Colonic mucosa (tissue), 4 donors: ENCODE data around the gene TRIM37. TPM values are rescaled to one million over a fixed set of nuclear protein-coding genes. Genes with fewer than 3 reads are reported as not detected.
A peak's percentile ranks its signal among the peaks of the same experiment; 100 is the strongest.
"Not testable (repeated sequence)": the region's sequence is repeated elsewhere in the genome, so short reads cannot be mapped to it uniquely, and the experiment has no call there.

Experiments used
- DNase-seq: peaks from one replicate; pipeline ENCODE4 v3.0.0-alpha.2; 2020
- H3K27ac ChIP-seq: fragments of 200-600 bp; one replicate; pipeline ENCODE4 v1.8.0; 2021
- H3K27me3 ChIP-seq: fragments of 200-600 bp; one replicate; pipeline ENCODE4 v1.8.0; 2021
- H3K36me3 ChIP-seq: fragments of 200-600 bp; one replicate; pipeline ENCODE4 v1.8.0; 2021
- H3K4me1 ChIP-seq: fragments of 200-600 bp; one replicate; pipeline ENCODE4 v1.8.0; 2021; ENCODE audit warnings: mild to moderate bottlenecking
- H3K4me3 ChIP-seq: fragments of 200-600 bp; one replicate; pipeline ENCODE4 v1.8.0; 2021
- H3K9ac ChIP-seq, 2 donors: one replicate each; pipeline ENCODE4 v1.7.0; 2013; ENCODE audit warnings: control low read depth in 2 of 2, low read depth in 2 of 2, low read length in 2 of 2
- H3K9me3 ChIP-seq: fragments of 200-600 bp; one replicate; pipeline ENCODE4 v1.8.0; 2021
- intact Hi-C: fragments of 100-400 bp; cut with DNase I; formaldehyde crosslinking; loops from one replicate; pipeline ENCODE4 v1.14.1; 2022
- total RNA-seq, 2 donors: library from RNA; stranded (reverse); fragmentation: NEBNext Ultra II Directional in 1 of 2; extraction: Animal tissue kit (Norgen Biotek cat#: 25700) in 1 of 2; gene quantifications; one replicate each; pipeline ENCODE4 v1.2.1, GENCODE V29; 2021
- TF ChIP-seq, protein P1 (sequence below): fragments of 200-600 bp; IDR thresholded peaks from one replicate; pipeline ENCODE4 v1.8.0; 2022; ENCODE audit warnings: antibody characterized with exemption, mild to moderate bottlenecking
- donor health status: healthy.
- donor health status: DM: no; HTN: no; CAD: no.
- donor health status: DM: no; HTN: no; CAD: no.

TRIM37 gene
- total RNA-seq, 2 donors from 2014 or later = 17.2 to 24.1 TPM

DNA sequence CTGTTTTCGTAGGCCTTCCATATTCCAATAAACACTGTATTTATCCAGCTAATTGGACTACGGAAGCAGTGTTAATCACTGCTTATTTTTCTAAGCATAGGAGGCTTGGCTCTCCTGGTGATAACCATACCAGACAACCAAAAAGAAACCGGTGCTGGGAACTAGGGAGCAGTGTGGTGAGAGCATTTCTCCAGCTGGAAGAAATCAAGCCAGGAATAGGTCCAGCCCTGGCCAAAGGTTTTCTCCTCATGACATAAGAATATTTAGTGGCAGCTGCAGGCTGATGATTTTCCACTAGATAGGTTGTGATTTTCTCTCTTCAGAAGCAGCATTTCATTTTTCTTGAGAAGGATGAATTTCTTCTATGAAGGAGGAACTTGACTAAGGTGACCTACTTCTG lies 141.5 kb downstream of the TRIM37 start:
- Histone ChIP-seq H3K9me3 (no peaks in the 10 kb centered on the region), H3K36me3 (no peaks in the 10 kb centered on the region), H3K4me3 (no peak overlapping the region), H3K9ac (no peak overlapping the region), H3K27ac (no peak overlapping the region), H3K27me3 (no peaks in the 10 kb centered on the region), H3K4me1 (no peaks in the 10 kb centered on the region)
- TF ChIP-seq, protein P1, sequence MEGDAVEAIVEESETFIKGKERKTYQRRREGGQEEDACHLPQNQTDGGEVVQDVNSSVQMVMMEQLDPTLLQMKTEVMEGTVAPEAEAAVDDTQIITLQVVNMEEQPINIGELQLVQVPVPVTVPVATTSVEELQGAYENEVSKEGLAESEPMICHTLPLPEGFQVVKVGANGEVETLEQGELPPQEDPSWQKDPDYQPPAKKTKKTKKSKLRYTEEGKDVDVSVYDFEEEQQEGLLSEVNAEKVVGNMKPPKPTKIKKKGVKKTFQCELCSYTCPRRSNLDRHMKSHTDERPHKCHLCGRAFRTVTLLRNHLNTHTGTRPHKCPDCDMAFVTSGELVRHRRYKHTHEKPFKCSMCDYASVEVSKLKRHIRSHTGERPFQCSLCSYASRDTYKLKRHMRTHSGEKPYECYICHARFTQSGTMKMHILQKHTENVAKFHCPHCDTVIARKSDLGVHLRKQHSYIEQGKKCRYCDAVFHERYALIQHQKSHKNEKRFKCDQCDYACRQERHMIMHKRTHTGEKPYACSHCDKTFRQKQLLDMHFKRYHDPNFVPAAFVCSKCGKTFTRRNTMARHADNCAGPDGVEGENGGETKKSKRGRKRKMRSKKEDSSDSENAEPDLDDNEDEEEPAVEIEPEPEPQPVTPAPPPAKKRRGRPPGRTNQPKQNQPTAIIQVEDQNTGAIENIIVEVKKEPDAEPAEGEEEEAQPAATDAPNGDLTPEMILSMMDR = no peak
- no peak for DNase-seq
- intact Hi-C loops = no loop called here

DNA sequence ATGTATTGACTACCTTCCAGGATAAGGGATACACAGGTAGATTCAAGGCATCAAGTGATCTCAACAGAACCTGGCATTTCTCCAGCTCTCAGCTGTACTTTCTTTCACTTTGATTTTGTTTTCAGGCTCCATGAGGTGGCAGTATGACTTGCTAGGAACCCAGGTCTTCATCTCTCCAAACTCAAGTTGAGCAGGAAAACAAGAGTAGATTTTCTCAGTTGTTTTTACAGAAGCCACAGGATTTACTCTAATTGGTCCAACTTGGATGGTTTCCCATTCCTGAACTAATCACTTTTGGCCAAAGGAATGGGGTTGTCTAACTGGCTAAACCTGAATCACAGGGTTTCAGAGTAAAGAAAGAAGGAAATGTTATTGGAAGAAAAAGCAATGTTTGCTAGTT lies 146.6 kb downstream of the TRIM37 start:
- intact Hi-C loops = no loop called here
- no peak overlapping the region for H3K27ac ChIP-seq
- no peak overlapping the region for H3K9ac ChIP-seq
- H3K36me3 ChIP-seq = no peaks in the 10 kb centered on the region
- DNase-seq = peak; percentile 17
- H3K4me3 ChIP-seq = no peak overlapping the region
- TF ChIP-seq, protein P1 = no peak
- H3K4me1 ChIP-seq = no peaks in the 10 kb centered on the region
- H3K9me3 ChIP-seq = no peaks in the 10 kb centered on the region
- H3K27me3 ChIP-seq = no peaks in the 10 kb centered on the region

DNA sequence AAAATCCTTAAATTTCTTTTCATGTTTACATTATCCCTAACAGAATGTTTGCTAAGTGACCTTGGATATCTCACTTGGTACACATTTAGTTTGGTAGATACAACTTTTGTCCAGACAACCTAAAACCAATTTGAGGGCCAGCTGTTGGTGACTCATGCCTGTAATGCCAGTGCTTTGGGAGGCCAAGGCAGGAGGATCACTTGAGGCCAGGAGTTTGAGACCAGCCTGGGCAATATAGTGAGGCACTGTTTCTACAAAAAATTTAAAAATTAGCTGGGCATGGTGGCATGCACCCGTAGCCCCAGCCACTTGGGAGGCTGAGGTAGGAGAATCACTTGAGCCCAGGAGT lies 149.0 kb downstream of the TRIM37 start:
- H3K9me3 ChIP-seq, H3K4me3 ChIP-seq, H3K4me1 ChIP-seq, DNase-seq, H3K9ac ChIP-seq, intact Hi-C loops, H3K36me3 ChIP-seq, H3K27me3 ChIP-seq, H3K27ac ChIP-seq: not testable (repeated sequence)

DNA sequence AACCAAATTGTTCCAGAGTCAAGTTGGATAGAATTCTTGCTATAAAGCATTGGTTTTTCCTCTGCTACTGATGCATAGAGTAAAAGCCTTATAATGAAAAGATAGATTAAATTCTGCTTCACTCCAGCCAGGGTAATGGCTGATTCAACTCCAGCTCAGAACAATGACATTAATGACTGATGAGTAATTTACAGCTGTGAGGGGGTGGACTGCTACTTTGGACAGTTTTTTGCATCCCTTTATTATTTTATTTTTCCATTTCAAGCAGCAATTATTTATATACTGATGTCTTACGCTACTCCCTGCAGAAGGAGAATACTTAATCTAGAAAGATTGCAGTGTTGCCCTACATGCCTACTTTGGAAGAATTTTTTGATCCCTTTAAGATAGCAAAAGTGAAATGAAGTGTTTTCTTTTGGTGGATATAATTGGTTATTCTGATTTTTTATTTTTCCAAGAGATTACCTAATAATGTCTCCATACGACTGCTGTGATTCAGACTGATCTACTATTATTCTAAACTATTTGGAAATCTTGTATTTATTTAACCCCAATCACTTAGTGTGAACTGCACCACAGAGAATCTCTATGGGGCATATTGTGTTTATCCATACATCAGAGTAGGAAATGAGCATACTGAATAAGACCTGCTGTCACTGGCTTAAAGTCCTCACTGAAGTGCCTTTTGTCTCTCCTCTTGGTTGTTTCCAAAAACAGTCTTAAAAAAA lies 149.5 kb downstream of the TRIM37 start:
- no peaks in the 10 kb centered on the region for H3K4me1 ChIP-seq
- H3K27me3 ChIP-seq = no peaks in the 10 kb centered on the region
- no peak for DNase-seq
- TF ChIP-seq, protein P1 = no peak
- H3K9ac ChIP-seq = no peak overlapping the region
- H3K9me3 ChIP-seq = no peaks in the 10 kb centered on the region
- H3K27ac ChIP-seq = no peak overlapping the region
- intact Hi-C loops = no loop called here
- H3K4me3 ChIP-seq = no peak overlapping the region
- H3K36me3 ChIP-seq = no peaks in the 10 kb centered on the region

DNA sequence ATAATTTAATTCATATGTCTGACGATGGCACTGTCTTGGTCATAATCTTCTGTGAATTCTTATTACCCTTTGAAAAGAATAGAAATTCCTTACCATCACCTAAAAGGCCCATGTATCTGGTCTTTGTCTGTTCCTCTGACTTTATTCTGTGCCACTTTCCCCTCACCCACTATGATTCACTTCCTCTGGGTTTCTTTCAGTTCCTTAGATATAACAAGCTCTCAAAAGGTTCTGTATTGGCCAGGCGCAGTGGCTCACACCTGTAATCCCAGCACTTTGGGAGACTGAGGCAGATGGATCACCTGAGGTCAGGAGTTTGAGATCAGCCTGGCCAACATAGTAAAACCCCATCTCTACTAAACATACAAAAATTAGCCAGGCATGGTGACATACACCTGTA lies 152.3 kb downstream of the TRIM37 start:
- intact Hi-C loops, H3K27ac ChIP-seq, H3K36me3 ChIP-seq, H3K9ac ChIP-seq, H3K27me3 ChIP-seq, DNase-seq, H3K4me3 ChIP-seq, H3K4me1 ChIP-seq, H3K9me3 ChIP-seq: not testable (repeated sequence)

DNA sequence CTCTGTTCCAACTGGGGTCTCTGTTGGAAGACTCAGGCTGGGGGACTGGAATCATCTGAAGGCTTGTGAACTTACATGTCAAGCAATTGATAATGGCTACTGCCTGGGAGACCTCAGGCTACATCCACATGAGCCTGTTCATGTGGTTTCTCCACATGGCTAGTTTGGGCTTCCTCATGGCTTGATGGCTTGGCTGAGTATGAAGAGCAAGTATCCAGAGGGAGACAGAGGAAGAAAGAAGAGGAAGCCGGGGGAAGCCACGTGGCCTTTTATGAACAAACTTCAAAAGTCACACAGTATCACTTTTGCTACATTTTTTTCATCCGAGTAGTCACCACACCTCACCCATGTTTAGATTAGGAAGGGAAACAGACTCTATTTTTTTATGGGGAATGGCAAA lies 158.9 kb downstream of the TRIM37 start:
- H3K9ac ChIP-seq = no peak overlapping the region
- TF ChIP-seq, protein P1 = no peak
- H3K4me3 ChIP-seq = no peak overlapping the region
- H3K36me3 ChIP-seq = no peaks in the 10 kb centered on the region
- DNase-seq = no peak
- no peak overlapping the region for H3K27ac ChIP-seq
- no peaks in the 10 kb centered on the region for H3K27me3 ChIP-seq
- H3K9me3 ChIP-seq = no peaks in the 10 kb centered on the region
- no peaks in the 10 kb centered on the region for H3K4me1 ChIP-seq
- intact Hi-C loops = no loop called here
